ENCODE results near the gene BOD1. TPM values are rescaled to one million over a fixed set of nuclear protein-coding genes. Genes with fewer than 3 reads are reported as not detected.
A peak's percentile ranks its signal among the peaks of the same experiment; 100 is the strongest.

BOD1 gene
- total and polyA plus RNA-seq, 2 of the 8 experiments (the other 6 are each of a cell fraction or from before 2014, with no cell fraction given), result 107 to 149 TPM

GRCh38 chr5:173665326-173665725 is 48.9 kb upstream of the BOD1 start:
- WGBS, 2 experiments (ENCODE audit: extremely low coverage in 1 of 2, insufficient coverage in 1 of 2, insufficient read length in 1 of 2, insufficient replicate concordance in 2 of 2, low coverage in 1 of 2, low lambda C conversion rate in 2 of 2, missing lambda C conversion rate in 1 of 2), result 92% methylated on average over 4 of the region's 4 CpGs; no CpG with 5 or more reads in 1 of the 2 experiments
- Histone ChIP-seq H3K4me3 (ENCODE audit: extremely low read depth in 1 of 4, insufficient read depth in 2 of 4, low read depth in 3 of 4, low read length in 4 of 4) (no peak overlapping the region), H3K14ac (ENCODE audit: insufficient read length) (no peak overlapping the region), H3K23me2 (ENCODE audit: low read depth, low read length) (peaks cover 3% of the 10 kb centered on the region; the same call in 1 of the 2 replicates), H2AFZ (ENCODE audit: low read length) (no peak overlapping the region), H3K9ac (replicated peaks in 1 of 4; ENCODE audit: extremely low read depth in 1 of 4, low read depth in 3 of 4, low read length in 3 of 4) (no peak overlapping the region), H3K79me2 (ENCODE audit: control insufficient read depth in 1 of 2, insufficient read depth in 2 of 2, low read length in 2 of 2) (no peaks in the 10 kb centered on the region), H2BK120ac (replicated peaks; ENCODE audit: low read depth, low read length) (peak overlapping the region; percentile 26), H2AK5ac (ENCODE audit: low read depth, low read length) (peak overlapping the region; percentile 60; the same call in 1 of the 2 replicates), H2BK5ac (ENCODE audit: low read depth, low read length) (peak overlapping the region; percentile 4; the same call in 1 of the 2 replicates), H3K56ac (replicated peaks; ENCODE audit: insufficient read length, low read depth, low read length) (no peak overlapping the region), H4K5ac (ENCODE audit: insufficient read length, low read depth, low read length) (no peak overlapping the region), H3K4ac (replicated peaks; ENCODE audit: insufficient read length, low read depth, low read length) (no peak overlapping the region), H2BK20ac (ENCODE audit: low read length) (peak overlapping the region; percentile 68; the same call in 1 of the 2 replicates), H4K20me1 (replicated peaks in 1 of 2; ENCODE audit: control insufficient read depth in 1 of 2, insufficient read depth in 2 of 2, low read length in 2 of 2) (no peaks in the 10 kb centered on the region), H3K18ac (ENCODE audit: extremely low read depth, low read length) (peak overlapping the region; percentile 55; the same call in 1 of the 2 replicates), H3K4me2 (ENCODE audit: insufficient read depth in 1 of 2, low read depth in 2 of 2, low read length in 2 of 2) (no peak overlapping the region), H3K27me3 (replicated peaks in 1 of 4; ENCODE audit: control insufficient read depth in 3 of 4, extremely low read depth in 1 of 4, insufficient read depth in 3 of 4, low read length in 3 of 4) (no peaks in the 10 kb centered on the region), H3K27ac (ENCODE audit: low read depth, low read length) (no peak overlapping the region), H3K4me1 (replicated peaks in 1 of 4; ENCODE audit: control insufficient read depth in 3 of 4, insufficient read depth in 4 of 4, low read length in 3 of 4) (peaks cover 0 to 11% (median 4%) of the 10 kb centered on the region in 4 experiments; a peak in 6 of 7 replicates), H4K91ac (replicated peaks; ENCODE audit: insufficient read length, low read length) (peak overlapping the region; percentile 18), H3K9me3 (ENCODE audit: insufficient read depth in 2 of 2, low read depth in 1 of 2, low read length in 1 of 2) (peaks cover 8 to 11% of the 10 kb centered on the region in 2 experiments), H3K79me1 (ENCODE audit: low read depth, low read length) (no peaks in the 10 kb centered on the region), H2BK15ac (ENCODE audit: low read length) (peak overlapping the region; percentile 8), H4K8ac (ENCODE audit: extremely low read depth, insufficient read depth, low read length) (no peak overlapping the region), H2BK12ac (ENCODE audit: low read depth, low read length) (peak overlapping the region; percentile 91; the same call in 1 of the 2 replicates), H3K36me3 (ENCODE audit: control insufficient read depth in 2 of 4, insufficient read depth in 4 of 4, low read length in 3 of 4) (no peaks in the 10 kb centered on the region), H3K23ac (ENCODE audit: insufficient read length) (no peak overlapping the region)
- DNase-seq (ENCODE audit: low read depth in 1 of 2, low spot score in 2 of 2) (no peak), FAIRE-seq (no peak)
- CTCF ChIA-PET (ENCODE audit: partially characterized antibody), result interaction anchor here (0.9 to 1.3 kb wide), 5 partner anchors 9 to 308 kb away, joined by 3 read pairs; no protein-coding TSS in a partner anchor
- POLR2A ChIA-PET (ENCODE audit: partially characterized antibody), result no interaction called here
- no peak for TF ChIP-seq MAX (IDR thresholded peaks at IDR 0.05)
- no peak for TF ChIP-seq TAF7 (optimal IDR thresholded peaks at IDR 0.05; ENCODE audit: borderline replicate concordance, low read depth, low read length)
- TF ChIP-seq CHD1 (IDR thresholded peaks at IDR 0.05; ENCODE audit: low read depth, low read length), result no peak

Measured in H1 (cell line).